NCI-H526 (cell line): ENCODE measurements around the gene KBTBD8.

Experiments used
- DNase-seq, 2 experiments: peaks; one replicate each; lab custom pipeline; 2025; lab: John Stamatoyannopoulos, UW

KBTBD8 gene

GRCh38 chr3:66998113-66998903, at the start of gene KBTBD8:
KBTBD8 (plus strand) TSS chr3:66998307; CDS start chr3:66998356, 49 bp downstream.
- DNase-seq = peak; percentile 95 to 97

- DNase-seq = peak; percentile 37 to 50
These were observed 49.3 kb upstream of the KBTBD8 start for GRCh38 chr3:66948838-66949237.

GRCh38 chr3:66949898-66950297, 48.2 kb upstream of the KBTBD8 start:
- DNase-seq = no peak

GRCh38 chr3:66952357-66952756, 45.8 kb upstream of the KBTBD8 start:
- DNase-seq = no peak

- no peak for DNase-seq
These were observed 44.1 kb upstream of the KBTBD8 start for GRCh38 chr3:66953934-66954445.

GRCh38 chr3:66956742-66957141, 41.4 kb upstream of the KBTBD8 start:
- no peak for DNase-seq

GRCh38 chr3:66957367-66957766, 40.7 kb upstream of the KBTBD8 start:
- DNase-seq = no peak

- no peak for DNase-seq
These were observed 40.0 kb upstream of the KBTBD8 start for GRCh38 chr3:66958067-66958466.

GRCh38 chr3:66962664-66963063, 35.4 kb upstream of the KBTBD8 start:
- no peak for DNase-seq

GRCh38 chr3:66971245-66971644, 26.9 kb upstream of the KBTBD8 start:
- peak in 1 of 2 experiments; percentile 45 for DNase-seq

- DNase-seq = peak; percentile 82 to 92
These were observed 26.1 kb upstream of the KBTBD8 start for GRCh38 chr3:66971891-66972551.

GRCh38 chr3:66980791-66981190, 17.3 kb upstream of the KBTBD8 start:
- DNase-seq = no peak

GRCh38 chr3:66983101-66983500, 15.0 kb upstream of the KBTBD8 start:
- no peak for DNase-seq

- DNase-seq = no peak
These were observed 12.7 kb upstream of the KBTBD8 start for GRCh38 chr3:66985336-66985920.

- DNase-seq = no peak
These were observed 11.7 kb upstream of the KBTBD8 start for GRCh38 chr3:66986406-66986805.

GRCh38 chr3:66989241-66989640, 8.9 kb upstream of the KBTBD8 start:
- DNase-seq = no peak

GRCh38 chr3:66989860-66990696, 8.0 kb upstream of the KBTBD8 start:
- DNase-seq = no peak

- DNase-seq = no peak
These were observed 6.6 kb upstream of the KBTBD8 start for GRCh38 chr3:66991459-66991858.

GRCh38 chr3:66993082-66993481, 5.0 kb upstream of the KBTBD8 start:
- DNase-seq = no peak

GRCh38 chr3:66994588-66994987, 3.5 kb upstream of the KBTBD8 start:
- DNase-seq = no peak

GRCh38 chr3:66996696-66997095, 1.4 kb upstream of the KBTBD8 start:
- no peak for DNase-seq

GRCh38 chr3:66997560-66998112, 471 bp upstream of the KBTBD8 start:
- no peak for DNase-seq
